ENCODE data around the gene CD300LF.

Gene CD300LF

GRCh38 chr17:74654742-74655141 is 58.0 kb downstream of the CD300LF start:
- DNase-seq (ENCODE audit: low spot score): no peak
- H3K27me3 ChIP-seq (ENCODE audit: insufficient read depth, poor library complexity, severe bottlenecking): peaks cover 34% of the 10 kb centered on the region
- no peak for ATAC-seq (ENCODE audit: low read depth)

GRCh38 chr17:74652020-74652419 is 60.7 kb downstream of the CD300LF start:
- Histone ChIP-seq H3K27ac (ENCODE audit: poor library complexity, severe bottlenecking) (no peak overlapping the region), H3K9me3 (ENCODE audit: severe bottlenecking) (no peaks in the 10 kb centered on the region), H3K27me3 (ENCODE audit: insufficient read depth, poor library complexity, severe bottlenecking) (peaks cover 47% of the 10 kb centered on the region), H3K4me1 (ENCODE audit: insufficient read depth, poor library complexity, severe bottlenecking) (no peaks in the 10 kb centered on the region), H3K4me3 (ENCODE audit: severe bottlenecking) (no peak overlapping the region), H3K36me3 (ENCODE audit: low read depth) (no peaks in the 10 kb centered on the region)
- no peak for ATAC-seq (ENCODE audit: low read depth)
- TF ChIP-seq, protein P1, sequence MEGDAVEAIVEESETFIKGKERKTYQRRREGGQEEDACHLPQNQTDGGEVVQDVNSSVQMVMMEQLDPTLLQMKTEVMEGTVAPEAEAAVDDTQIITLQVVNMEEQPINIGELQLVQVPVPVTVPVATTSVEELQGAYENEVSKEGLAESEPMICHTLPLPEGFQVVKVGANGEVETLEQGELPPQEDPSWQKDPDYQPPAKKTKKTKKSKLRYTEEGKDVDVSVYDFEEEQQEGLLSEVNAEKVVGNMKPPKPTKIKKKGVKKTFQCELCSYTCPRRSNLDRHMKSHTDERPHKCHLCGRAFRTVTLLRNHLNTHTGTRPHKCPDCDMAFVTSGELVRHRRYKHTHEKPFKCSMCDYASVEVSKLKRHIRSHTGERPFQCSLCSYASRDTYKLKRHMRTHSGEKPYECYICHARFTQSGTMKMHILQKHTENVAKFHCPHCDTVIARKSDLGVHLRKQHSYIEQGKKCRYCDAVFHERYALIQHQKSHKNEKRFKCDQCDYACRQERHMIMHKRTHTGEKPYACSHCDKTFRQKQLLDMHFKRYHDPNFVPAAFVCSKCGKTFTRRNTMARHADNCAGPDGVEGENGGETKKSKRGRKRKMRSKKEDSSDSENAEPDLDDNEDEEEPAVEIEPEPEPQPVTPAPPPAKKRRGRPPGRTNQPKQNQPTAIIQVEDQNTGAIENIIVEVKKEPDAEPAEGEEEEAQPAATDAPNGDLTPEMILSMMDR (IDR thresholded peaks at IDR 0.05; ENCODE audit: poor library complexity, severe bottlenecking): no peak
- no peak for DNase-seq (ENCODE audit: low spot score)

More at GRCh38 chr17:74654742-74655141, 58.0 kb downstream of the CD300LF start:
- H3K4me1 ChIP-seq (ENCODE audit: insufficient read depth, poor library complexity, severe bottlenecking): no peaks in the 10 kb centered on the region
- TF ChIP-seq, protein P1 (IDR thresholded peaks at IDR 0.05; ENCODE audit: poor library complexity, severe bottlenecking): no peak
- H3K27ac ChIP-seq (ENCODE audit: poor library complexity, severe bottlenecking): no peak overlapping the region
- H3K9me3 ChIP-seq (ENCODE audit: severe bottlenecking): no peaks in the 10 kb centered on the region
- H3K4me3 ChIP-seq (ENCODE audit: severe bottlenecking): no peak overlapping the region
- H3K36me3 ChIP-seq (ENCODE audit: low read depth): no peaks in the 10 kb centered on the region

DNA sequence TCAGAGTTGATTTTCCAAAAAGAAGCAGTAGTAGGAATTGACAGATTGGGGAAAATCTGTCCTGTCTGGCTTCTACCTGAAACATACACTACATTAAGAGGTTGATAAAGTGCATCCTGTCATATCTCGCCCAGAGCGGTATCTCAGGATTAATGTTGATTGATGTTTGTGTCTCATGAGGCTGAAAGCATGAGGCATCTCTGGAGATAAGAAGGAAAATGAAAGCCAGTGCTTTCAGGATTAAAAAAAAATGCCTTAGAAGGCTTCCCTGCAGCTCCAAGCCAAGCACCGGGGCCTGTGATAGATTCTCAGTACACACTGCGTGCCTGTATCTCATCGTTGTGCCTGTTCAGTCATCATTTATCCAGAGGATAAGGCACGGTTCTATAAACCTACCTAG is 62.8 kb downstream of the CD300LF start:
- H3K27ac ChIP-seq (ENCODE audit: poor library complexity, severe bottlenecking): no peak overlapping the region
- TF ChIP-seq, protein P1 (IDR thresholded peaks at IDR 0.05; ENCODE audit: poor library complexity, severe bottlenecking): no peak
- no peak for ATAC-seq (ENCODE audit: low read depth)
- H3K27me3 ChIP-seq (ENCODE audit: insufficient read depth, poor library complexity, severe bottlenecking): peaks cover 54% of the 10 kb centered on the region
- no peaks in the 10 kb centered on the region for H3K36me3 ChIP-seq (ENCODE audit: low read depth)
- DNase-seq (ENCODE audit: low spot score): no peak
- H3K4me3 ChIP-seq (ENCODE audit: severe bottlenecking): no peak overlapping the region
- H3K9me3 ChIP-seq (ENCODE audit: severe bottlenecking): no peaks in the 10 kb centered on the region
- H3K4me1 ChIP-seq (ENCODE audit: insufficient read depth, poor library complexity, severe bottlenecking): no peaks in the 10 kb centered on the region

DNA sequence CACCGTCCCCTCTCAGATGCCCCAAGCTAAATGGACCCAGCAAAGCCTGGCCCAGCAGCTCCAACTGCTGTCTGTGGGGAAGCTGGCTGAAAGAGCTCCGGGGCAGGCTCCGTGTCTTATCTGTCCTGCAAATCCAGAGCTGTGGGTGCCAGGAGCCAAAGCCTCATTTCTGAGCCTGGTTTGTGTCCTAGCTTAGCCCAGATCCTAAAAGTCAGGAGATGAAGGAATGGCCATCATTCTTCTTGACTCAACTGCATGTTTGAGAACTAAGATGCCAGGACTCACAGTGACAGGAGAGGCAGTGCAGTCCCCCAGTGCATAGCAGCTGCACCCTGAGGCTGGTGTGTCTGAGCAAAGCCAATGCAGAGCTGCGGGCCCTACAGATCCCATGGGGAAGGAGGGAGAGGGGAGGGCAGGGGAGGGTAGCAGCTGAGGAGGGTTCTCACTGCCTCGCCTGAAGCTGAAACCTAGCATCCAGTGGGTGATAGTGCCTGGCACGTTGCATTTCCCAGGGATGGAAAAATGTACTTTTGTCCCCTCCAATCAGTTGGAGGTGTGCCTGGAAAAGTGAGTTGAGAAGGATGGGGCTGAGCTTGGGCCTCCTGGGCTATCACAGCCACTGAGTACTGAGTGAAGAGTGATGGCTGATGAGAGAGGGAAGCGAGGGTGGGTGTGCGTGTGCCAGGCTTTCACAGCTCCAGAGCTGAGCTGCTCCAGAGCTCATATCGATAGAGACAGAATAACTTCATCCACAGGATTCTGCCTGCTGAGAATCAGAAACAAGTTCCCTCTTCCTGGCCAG is 64.7 kb downstream of the CD300LF start:
- H3K27me3 ChIP-seq (ENCODE audit: insufficient read depth, poor library complexity, severe bottlenecking): peaks cover 64% of the 10 kb centered on the region
- no peak for ATAC-seq (ENCODE audit: low read depth)
- no peaks in the 10 kb centered on the region for H3K36me3 ChIP-seq (ENCODE audit: low read depth)
- H3K9me3 ChIP-seq (ENCODE audit: severe bottlenecking): no peaks in the 10 kb centered on the region
- H3K4me1 ChIP-seq (ENCODE audit: insufficient read depth, poor library complexity, severe bottlenecking): no peaks in the 10 kb centered on the region
- DNase-seq (ENCODE audit: low spot score): no peak
- H3K27ac ChIP-seq (ENCODE audit: poor library complexity, severe bottlenecking): no peak overlapping the region
- H3K4me3 ChIP-seq (ENCODE audit: severe bottlenecking): no peak overlapping the region
- TF ChIP-seq, protein P1 (IDR thresholded peaks at IDR 0.05; ENCODE audit: poor library complexity, severe bottlenecking): no peak

DNA sequence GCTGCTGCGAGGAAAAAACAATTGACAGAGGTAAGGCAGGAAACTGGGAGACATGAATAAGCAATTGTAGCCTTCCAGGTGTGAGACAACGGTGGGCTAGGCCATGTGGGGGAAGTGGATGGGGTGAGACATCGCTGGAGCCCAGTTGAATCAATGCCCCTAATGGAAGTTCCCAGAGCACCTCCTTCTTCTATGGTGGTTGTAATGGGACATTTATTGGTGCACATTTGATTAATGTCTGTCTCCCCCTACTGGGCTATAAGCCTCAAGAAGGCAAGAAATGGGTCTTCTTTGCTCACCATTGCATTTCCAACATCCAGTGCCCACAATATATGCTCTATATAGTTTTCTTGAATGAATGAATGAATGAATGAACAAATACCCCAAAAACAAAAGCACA is 66.5 kb downstream of the CD300LF start:
- TF ChIP-seq, protein P1 (IDR thresholded peaks at IDR 0.05; ENCODE audit: poor library complexity, severe bottlenecking): peak; percentile 49
- no peak for DNase-seq (ENCODE audit: low spot score)
- Histone ChIP-seq H3K27me3 (ENCODE audit: insufficient read depth, poor library complexity, severe bottlenecking) (peaks cover 50% of the 10 kb centered on the region), H3K9me3 (ENCODE audit: severe bottlenecking) (no peaks in the 10 kb centered on the region), H3K4me1 (ENCODE audit: insufficient read depth, poor library complexity, severe bottlenecking) (no peaks in the 10 kb centered on the region), H3K36me3 (ENCODE audit: low read depth) (no peaks in the 10 kb centered on the region), H3K4me3 (ENCODE audit: severe bottlenecking) (no peak overlapping the region), H3K27ac (ENCODE audit: poor library complexity, severe bottlenecking) (no peak overlapping the region)
- peak; percentile 53; the same call in 2 of the 3 replicates for ATAC-seq (ENCODE audit: low read depth)
